HL-60 (cell line): ENCODE results near the gene ZBTB40.

Experiments
- DNase-seq, 2 experiments: peaks; one replicate each; pipeline ENCODE4 v3.0.0-alpha.2; 2010 to 2020; ENCODE audit warnings: low read depth in 1 of 2, low spot score in 1 of 2
- H3K27ac ChIP-seq: fragments of 250-450 bp; sonication (Bioruptor Pico); replicated peaks from 2 replicates; pipeline ENCODE4 v1.5.1; 2020; ENCODE audit warnings: mild to moderate bottlenecking, moderate library complexity
- H3K27me3 ChIP-seq: fragments of 250-450 bp; sonication (Bioruptor Pico); 2 replicates; pipeline ENCODE4 v1.5.1; 2021; ENCODE audit warnings: mild to moderate bottlenecking, moderate library complexity; ENCODE audit not compliant: insufficient read depth, poor library complexity, severe bottlenecking
- H3K4me3 ChIP-seq: replicated peaks from 2 replicates; pipeline ENCODE4 v1.5.1; 2011; ENCODE audit warnings: mild to moderate bottlenecking, control low read depth, low read length; ENCODE audit not compliant: insufficient read depth
- GABPA ChIP-seq: IDR thresholded peaks from 2 replicates; pipeline ENCODE4 v1.6.1; 2012; ENCODE audit warnings: low read depth
- POLR2AphosphoS5 ChIP-seq: IDR thresholded peaks from 2 replicates; pipeline ENCODE4 v1.6.1; 2012; ENCODE audit warnings: low read depth
- SPI1 ChIP-seq: IDR thresholded peaks from 2 replicates; pipeline ENCODE4 v1.6.1; 2012; ENCODE audit warnings: low read depth, mild to moderate bottlenecking, borderline replicate concordance
- TF ChIP-seq, protein P1 (sequence below): IDR thresholded peaks from 2 replicates; pipeline ENCODE4 v1.6.1; 2012; ENCODE audit warnings: low read depth; ENCODE audit not compliant: insufficient replicate concordance
- TF ChIP-seq, protein P2 (sequence below): IDR thresholded peaks from one replicate; pipeline ENCODE4 v1.5.1; 2011; ENCODE audit warnings: low read length, control low read depth, inconsistent platforms; ENCODE audit not compliant: insufficient read depth

ZBTB40 gene

DNA sequence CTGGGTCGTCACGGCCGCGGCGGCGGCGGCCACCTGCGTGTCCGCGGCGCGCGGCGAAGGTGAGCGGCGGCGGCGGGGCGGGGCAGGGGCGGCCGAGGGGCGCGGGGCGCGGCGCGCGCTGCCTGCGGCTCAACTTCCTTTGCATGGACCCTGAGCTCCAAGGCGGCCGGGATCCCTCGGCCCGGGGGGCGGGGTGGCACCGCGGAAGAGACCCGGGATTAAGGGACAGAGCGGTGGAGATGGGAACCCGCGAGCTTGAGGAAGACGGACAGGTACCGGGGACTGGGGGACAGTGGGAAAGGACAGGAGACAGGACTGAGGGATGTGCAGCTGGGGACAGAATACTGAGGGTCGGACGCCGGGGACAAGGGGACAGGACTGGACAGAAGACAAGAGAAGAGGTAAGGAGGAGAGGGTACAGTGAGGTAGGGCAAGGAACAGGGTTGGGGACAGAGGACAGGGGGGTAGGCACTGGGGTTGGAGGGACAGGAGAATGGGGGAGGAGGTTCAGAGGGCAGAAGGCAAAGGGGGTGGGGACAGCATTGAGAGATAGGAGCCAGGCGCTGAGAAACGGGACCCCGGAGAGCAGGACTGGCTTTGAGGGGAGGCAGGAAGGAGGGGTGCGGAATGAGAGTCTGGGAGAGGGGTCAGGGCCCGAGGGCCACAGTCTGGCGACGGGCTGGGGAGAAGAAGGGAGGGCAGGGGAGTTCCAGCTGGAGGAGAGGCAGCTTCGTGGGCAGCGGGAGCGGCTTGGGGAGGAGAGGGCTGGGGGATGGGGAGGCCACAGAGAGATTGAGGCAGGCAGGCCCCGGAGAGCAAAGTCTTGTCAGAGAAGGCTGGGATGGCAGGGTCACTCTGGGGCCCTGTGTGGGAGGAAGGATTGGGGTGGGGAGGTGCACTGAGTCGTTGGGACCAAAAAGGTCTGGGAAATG, 112.3 kb downstream of the ZBTB40 start:
- Histone ChIP-seq H3K27me3 (peaks cover 43% of the 10 kb centered on the region), H3K4me3 (no peak overlapping the region), H3K27ac (no peak overlapping the region)
- DNase-seq, result no peak
- TF ChIP-seq, protein P1, sequence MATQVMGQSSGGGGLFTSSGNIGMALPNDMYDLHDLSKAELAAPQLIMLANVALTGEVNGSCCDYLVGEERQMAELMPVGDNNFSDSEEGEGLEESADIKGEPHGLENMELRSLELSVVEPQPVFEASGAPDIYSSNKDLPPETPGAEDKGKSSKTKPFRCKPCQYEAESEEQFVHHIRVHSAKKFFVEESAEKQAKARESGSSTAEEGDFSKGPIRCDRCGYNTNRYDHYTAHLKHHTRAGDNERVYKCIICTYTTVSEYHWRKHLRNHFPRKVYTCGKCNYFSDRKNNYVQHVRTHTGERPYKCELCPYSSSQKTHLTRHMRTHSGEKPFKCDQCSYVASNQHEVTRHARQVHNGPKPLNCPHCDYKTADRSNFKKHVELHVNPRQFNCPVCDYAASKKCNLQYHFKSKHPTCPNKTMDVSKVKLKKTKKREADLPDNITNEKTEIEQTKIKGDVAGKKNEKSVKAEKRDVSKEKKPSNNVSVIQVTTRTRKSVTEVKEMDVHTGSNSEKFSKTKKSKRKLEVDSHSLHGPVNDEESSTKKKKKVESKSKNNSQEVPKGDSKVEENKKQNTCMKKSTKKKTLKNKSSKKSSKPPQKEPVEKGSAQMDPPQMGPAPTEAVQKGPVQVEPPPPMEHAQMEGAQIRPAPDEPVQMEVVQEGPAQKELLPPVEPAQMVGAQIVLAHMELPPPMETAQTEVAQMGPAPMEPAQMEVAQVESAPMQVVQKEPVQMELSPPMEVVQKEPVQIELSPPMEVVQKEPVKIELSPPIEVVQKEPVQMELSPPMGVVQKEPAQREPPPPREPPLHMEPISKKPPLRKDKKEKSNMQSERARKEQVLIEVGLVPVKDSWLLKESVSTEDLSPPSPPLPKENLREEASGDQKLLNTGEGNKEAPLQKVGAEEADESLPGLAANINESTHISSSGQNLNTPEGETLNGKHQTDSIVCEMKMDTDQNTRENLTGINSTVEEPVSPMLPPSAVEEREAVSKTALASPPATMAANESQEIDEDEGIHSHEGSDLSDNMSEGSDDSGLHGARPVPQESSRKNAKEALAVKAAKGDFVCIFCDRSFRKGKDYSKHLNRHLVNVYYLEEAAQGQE, result no peak
- TF ChIP-seq SPI1 (no peak), GABPA (no peak), POLR2AphosphoS5 (no peak)
- TF ChIP-seq, protein P2, sequence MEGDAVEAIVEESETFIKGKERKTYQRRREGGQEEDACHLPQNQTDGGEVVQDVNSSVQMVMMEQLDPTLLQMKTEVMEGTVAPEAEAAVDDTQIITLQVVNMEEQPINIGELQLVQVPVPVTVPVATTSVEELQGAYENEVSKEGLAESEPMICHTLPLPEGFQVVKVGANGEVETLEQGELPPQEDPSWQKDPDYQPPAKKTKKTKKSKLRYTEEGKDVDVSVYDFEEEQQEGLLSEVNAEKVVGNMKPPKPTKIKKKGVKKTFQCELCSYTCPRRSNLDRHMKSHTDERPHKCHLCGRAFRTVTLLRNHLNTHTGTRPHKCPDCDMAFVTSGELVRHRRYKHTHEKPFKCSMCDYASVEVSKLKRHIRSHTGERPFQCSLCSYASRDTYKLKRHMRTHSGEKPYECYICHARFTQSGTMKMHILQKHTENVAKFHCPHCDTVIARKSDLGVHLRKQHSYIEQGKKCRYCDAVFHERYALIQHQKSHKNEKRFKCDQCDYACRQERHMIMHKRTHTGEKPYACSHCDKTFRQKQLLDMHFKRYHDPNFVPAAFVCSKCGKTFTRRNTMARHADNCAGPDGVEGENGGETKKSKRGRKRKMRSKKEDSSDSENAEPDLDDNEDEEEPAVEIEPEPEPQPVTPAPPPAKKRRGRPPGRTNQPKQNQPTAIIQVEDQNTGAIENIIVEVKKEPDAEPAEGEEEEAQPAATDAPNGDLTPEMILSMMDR, result no peak

DNA sequence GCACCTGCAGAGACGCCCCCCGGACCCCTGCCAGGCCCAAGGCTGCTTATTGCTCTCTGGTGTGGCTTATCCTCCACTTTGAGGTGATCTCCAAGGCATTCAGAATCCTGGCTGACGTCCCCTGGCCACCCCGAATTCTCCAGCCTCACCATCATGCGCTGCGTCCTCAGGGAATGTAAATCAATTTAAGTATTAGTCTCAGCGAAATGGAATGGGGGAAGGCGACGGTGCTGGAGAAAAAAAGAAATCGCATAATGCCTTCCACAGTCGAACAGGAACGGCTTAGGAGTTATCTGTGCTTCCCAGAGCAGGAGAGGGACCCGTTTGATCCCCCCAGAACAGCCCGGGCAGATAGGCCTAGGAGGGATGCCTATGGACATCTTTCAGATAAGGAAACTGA, 114.5 kb downstream of the ZBTB40 start:
- H3K4me3 ChIP-seq, result no peak overlapping the region
- no peak overlapping the region for H3K27ac ChIP-seq
- H3K27me3 ChIP-seq, result peaks cover 38% of the 10 kb centered on the region
- DNase-seq, result no peak
- TF ChIP-seq SPI1 (no peak), GABPA (no peak), POLR2AphosphoS5 (no peak)
- TF ChIP-seq, protein P1, result no peak
- TF ChIP-seq, protein P2, result no peak

DNA sequence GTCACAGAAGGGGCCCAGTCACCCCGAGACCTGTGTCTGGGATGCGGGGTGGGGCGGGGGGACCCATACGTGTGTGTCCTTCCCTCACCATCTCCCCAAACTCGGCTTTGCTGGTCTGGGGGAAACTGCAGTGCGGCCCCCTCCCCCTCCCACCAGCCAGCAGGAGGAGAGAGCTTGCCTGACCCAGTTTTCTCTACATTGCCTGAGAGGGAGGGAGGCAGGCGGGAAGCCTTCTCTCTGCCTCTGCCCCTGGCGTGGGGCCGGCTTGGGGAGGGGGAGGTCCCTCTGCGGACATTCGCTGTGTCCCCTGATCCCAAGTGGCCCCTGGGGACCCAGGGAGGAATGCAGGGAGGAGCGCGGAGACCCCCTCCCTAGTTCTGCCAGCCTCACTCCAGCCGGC, 115.5 kb downstream of the ZBTB40 start:
- Histone ChIP-seq H3K4me3 (no peak overlapping the region), H3K27me3 (peaks cover 32% of the 10 kb centered on the region), H3K27ac (no peak overlapping the region)
- TF ChIP-seq, protein P1, result no peak
- TF ChIP-seq, protein P2, result no peak
- TF ChIP-seq GABPA (no peak), POLR2AphosphoS5 (no peak), SPI1 (no peak)
- no peak for DNase-seq
